Pancreas (tissue), 10 donors: Measurements from ENCODE around the gene AFDN. TPM values are rescaled to one million over a fixed set of nuclear protein-coding genes. Genes with fewer than 3 reads are reported as not detected.

Experiments
- ATAC-seq, 4 donors: fragments of 200-7000 bp; cut with Tn5 transposase; one replicate each; pipeline versions ENCODE4 v1.8.0 to v1.9.1; 2020; ENCODE audit warnings: mild to moderate bottlenecking in 4 of 4, moderate library complexity in 4 of 4
- DNase-seq, 6 donors: peaks; one replicate each; pipeline ENCODE4 v3.0.0-alpha.2; 2020
- FAIRE-seq: peaks from 2 replicates; lab custom pipeline; 2012; peaks lifted over from hg19 to GRCh38; lab: Jason Lieb, UNC
- H3K27ac ChIP-seq, 4 donors: fragments of 200-600 bp; sonication (generic); 1 replicate in 3 of 4; 2 replicates in 1 of 4; pipeline versions ENCODE4 v1.5.0 to v1.8.0; 2020
- H3K27me3 ChIP-seq, 4 donors: fragments of 200-600 bp; one replicate each; pipeline ENCODE4 v1.8.0; 2021
- H3K36me3 ChIP-seq, 3 donors: fragments of 200-600 bp; sonication (generic) in 1 of 3; one replicate each; pipeline versions ENCODE4 v1.5.0 to v1.8.0; 2020 to 2021
- H3K4me1 ChIP-seq, 3 donors: fragments of 200-600 bp; one replicate each; pipeline ENCODE4 v1.8.0; 2021
- H3K4me3 ChIP-seq, 4 donors: fragments of 200-600 bp; sonication (generic) in 2 of 4; one replicate each; pipeline versions ENCODE4 v1.5.0 to v1.8.0; 2020 to 2021
- H3K9me3 ChIP-seq, 4 donors: fragments of 200-600 bp; one replicate each; pipeline ENCODE4 v1.8.0; 2021
- CTCF ChIP-seq, 4 donors: fragments of 200-600 bp; sonication (generic) in 3 of 4; IDR thresholded peaks; one replicate each; pipeline versions ENCODE4 v1.5.0 to v1.8.0; 2021; ENCODE audit warnings: antibody characterized with exemption in 4 of 4
- WGBS, 2 donors: extraction: QIAGEN DNeasy Blood & Tissue Kit; methylation state at CpG; one replicate each; pipeline ENCODE4 v1.1.7; 2013; 5-methylcytosine and 5-hydroxymethylcytosine counted together
- intact Hi-C, 3 donors: fragments of 100-400 bp; cut with DNase I; formaldehyde crosslinking; loops; one replicate each; pipeline versions ENCODE4 v1.11.1 to v1.14.2; 2022
- polyA plus RNA-seq, 2 donors: library from polyadenylated mRNA; stranded (reverse); fragments of 200-250 nt; gene quantifications; one replicate each; pipeline ENCODE4 v1.2.3, GENCODE V29; 2013
- total RNA-seq, 6 donors: library from RNA; stranded (reverse); fragmentation: NEBNext Ultra II Directional in 4 of 6; extraction: Animal tissue kit (Norgen Biotek cat#: 25700) in 4 of 6; gene quantifications; one replicate each; pipeline versions ENCODE4 v1.2.1 to v1.2.4, GENCODE V29; 2021 to 2023
- donor health status: healthy with polysubstance abuse.
- donor health status: DM: no; HTN: no; CAD: no; lungs with moderate emphysema.
- donor health status: DM: no; HTN: no; CAD: no.
- donor health status: control.
- donor health status: control.
- donor health status: Bipolar disorder and iron deficiency.
- donor health status: DM: yes; HTN: yes; CAD: no.
- donor health status: DM: no; HTN: no; CAD: no.
- donor health status: DM: no; HTN: no; CAD: no.
- donor health status: DM: yes; HTN: yes; CAD: no.

The AFDN gene
- total and polyA plus RNA-seq, 8 donors: 55.2 to 122 (median 73.3) TPM

GRCh38 chr6:167861424-167861823, 34.7 kb downstream of the AFDN start:
- DNase-seq: no peak
- no peaks in the 10 kb centered on the region for H3K36me3 ChIP-seq

GRCh38 chr6:167863897-167864296, 37.2 kb downstream of the AFDN start:
- ATAC-seq (no peak), DNase-seq (no peak), FAIRE-seq (no peak)
- Histone ChIP-seq H3K9me3 (no peaks in the 10 kb centered on the region), H3K27ac (no peak overlapping the region), H3K27me3 (no peaks in the 10 kb centered on the region), H3K36me3 (peaks cover 0 to under 1% (median 0%) of the 10 kb centered on the region in 3 donors), H3K4me3 (no peak overlapping the region), H3K4me1 (peaks cover 6 to 23% (median 20%) of the 10 kb centered on the region in 3 donors)
- 91 to 94% methylated on average over 4 of the region's 4 CpGs for WGBS, 2 donors
- intact Hi-C loops: no loop called here
- no peak for TF ChIP-seq CTCF (IDR thresholded peaks at IDR 0.05)

More at GRCh38 chr6:167861424-167861823, 34.7 kb downstream of the AFDN start:
- no peak overlapping the region for H3K27ac ChIP-seq
- no peaks in the 10 kb centered on the region for H3K27me3 ChIP-seq
- no peak overlapping the region for H3K4me3 ChIP-seq
- peaks cover 14 to 32% (median 31%) of the 10 kb centered on the region in 3 donors for H3K4me1 ChIP-seq
- ATAC-seq (no peak), FAIRE-seq (no peak)
- no peaks in the 10 kb centered on the region for H3K9me3 ChIP-seq
- TF ChIP-seq CTCF (IDR thresholded peaks at IDR 0.05): no peak
- intact Hi-C loops: no loop called here

DNA sequence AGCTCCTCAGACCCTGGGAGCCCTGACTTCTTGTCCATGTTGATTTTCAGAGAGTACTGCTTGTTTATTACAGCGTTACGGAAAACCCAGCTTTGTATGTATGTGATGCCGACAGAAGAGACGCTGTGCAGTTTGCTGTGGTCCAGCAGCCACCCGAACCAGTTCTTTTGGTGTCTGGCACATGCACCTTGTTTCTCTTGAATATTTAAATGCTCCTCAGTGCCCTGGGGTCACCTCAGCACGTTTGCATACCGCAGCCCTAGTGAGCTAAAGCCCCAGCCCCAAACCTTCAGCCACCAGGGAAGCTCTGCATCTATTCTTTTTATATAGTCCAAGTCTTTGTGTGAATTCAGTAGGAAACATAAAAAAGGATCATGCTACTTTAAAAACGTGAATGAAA, 39.9 kb downstream of the AFDN start:
- Histone ChIP-seq H3K27me3 (no peaks in the 10 kb centered on the region), H3K4me1 (no peaks in the 10 kb centered on the region), H3K36me3 (peaks cover 0 to 16% (median 6%) of the 10 kb centered on the region in 3 donors), H3K4me3 (no peak overlapping the region), H3K27ac (no peak overlapping the region), H3K9me3 (no peaks in the 10 kb centered on the region)
- no peak for TF ChIP-seq CTCF (IDR thresholded peaks at IDR 0.05)
- FAIRE-seq (no peak), DNase-seq (no peak), ATAC-seq (no peak)
- intact Hi-C loops: no loop called here
- WGBS, 2 donors: 79% methylated on average over 8 of the region's 8 CpGs

DNA sequence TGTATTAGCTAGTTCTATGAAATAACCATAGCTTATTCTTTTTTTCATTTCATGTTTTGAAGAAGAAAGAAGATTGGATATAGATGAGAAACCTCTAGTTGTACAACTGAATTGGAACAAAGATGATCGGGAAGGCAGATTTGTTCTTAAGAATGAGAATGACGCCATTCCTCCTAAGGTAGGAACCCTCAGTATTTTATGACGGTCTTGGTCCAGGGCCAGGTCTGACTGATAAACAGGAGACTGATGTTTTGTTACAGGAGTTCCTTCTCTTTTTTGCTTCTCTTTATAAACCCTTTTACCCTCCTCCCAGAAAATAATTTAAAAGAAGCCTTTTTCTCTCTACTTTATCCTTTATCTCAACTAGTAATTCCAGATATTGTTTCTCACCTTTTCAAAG, 43.6 kb downstream of the AFDN start:
- WGBS, 2 donors: 75 to 79% methylated on average over 3 of the region's 3 CpGs
- ATAC-seq (no peak), FAIRE-seq (no peak), DNase-seq (no peak)
- Histone ChIP-seq H3K4me1 (no peaks in the 10 kb centered on the region), H3K27ac (no peak overlapping the region), H3K27me3 (no peaks in the 10 kb centered on the region), H3K4me3 (no peak overlapping the region), H3K9me3 (no peaks in the 10 kb centered on the region), H3K36me3 (peaks cover 0 to 27% (median 8%) of the 10 kb centered on the region in 3 donors)
- TF ChIP-seq CTCF (IDR thresholded peaks at IDR 0.05): no peak
- intact Hi-C loops: no loop called here

- Histone ChIP-seq H3K36me3 (peaks cover 0 to 38% (median 9%) of the 10 kb centered on the region in 3 donors), H3K27ac (no peak overlapping the region), H3K27me3 (no peaks in the 10 kb centered on the region), H3K4me1 (no peaks in the 10 kb centered on the region), H3K9me3 (no peaks in the 10 kb centered on the region), H3K4me3 (no peak overlapping the region)
- ATAC-seq (no peak), DNase-seq (no peak), FAIRE-seq (no peak)
- intact Hi-C loops: no loop called here
- 89 to 99% methylated on average over 2 of the region's 2 CpGs for WGBS, 2 donors
- no peak for TF ChIP-seq CTCF (IDR thresholded peaks at IDR 0.05)
Measured at GRCh38 chr6:167872538-167873210, 46.0 kb downstream of the AFDN start.
